Ovary (tissue), 3 donors: Measurements from ENCODE around the gene CACUL1.

Experiments
- CTCF ChIP-seq, 3 donors: fragments of 450-650 bp in 2 of 3; fragments of 200-600 bp in 1 of 3; IDR thresholded peaks; one replicate each; pipeline versions ENCODE4 v1.5.1 to v1.8.0; 2016 to 2022; ENCODE audit warnings: antibody characterized with exemption in 3 of 3, mild to moderate bottlenecking in 1 of 3
- POLR2A ChIP-seq: fragments of 450-650 bp; IDR thresholded peaks from one replicate; pipeline ENCODE4 v1.6.1; 2017; ENCODE audit warnings: antibody characterized with exemption, mild to moderate bottlenecking, moderate library complexity
- donor health status: DM: no; HTN: no; CAD: no.

GRCh38 chr10:118775478-118775877 is 20.7 kb upstream of the CACUL1 start:
- no peak for TF ChIP-seq POLR2A
- no peak for TF ChIP-seq CTCF (IDR thresholded peaks at IDR 0.05)
